Activated CD4-positive, alpha-beta memory T cell treated with anti-CD3 and anti-CD28 coated beads for 36 hours (primary cell): ENCODE data around the gene SUSD2. TPM values are rescaled to one million over a fixed set of nuclear protein-coding genes. Genes with fewer than 3 reads are reported as not detected.
"Not testable (repeated sequence)": the region's sequence is repeated elsewhere in the genome, so short reads cannot be mapped to it uniquely, and the experiment has no call there.

Experiments
- CTCF ChIA-PET: fragments of 350-600 bp; sonication (Branson Sonifier 250); formaldehyde crosslinking; loops from one replicate; lab custom pipeline; 2021; ENCODE audit warnings: antibody characterized with exemption, inconsistent platforms; lab: Charles Lee
- POLR2A ChIA-PET: fragments of 350-600 bp; sonication (Branson Sonifier 250); formaldehyde crosslinking; loops from one replicate; lab custom pipeline; 2021; ENCODE audit warnings: antibody characterized with exemption; lab: Charles Lee
- DNase-seq: peaks from one replicate; pipeline ENCODE4 v3.0.0-alpha.2; 2020
- H3K27ac Mint-ChIP-seq: one replicate; pipeline ENCODE4 v1.8.0; 2021; ENCODE audit warnings: mixed read lengths
- H3K27me3 Mint-ChIP-seq: one replicate; pipeline ENCODE4 v1.8.0; 2021; ENCODE audit warnings: mixed read lengths
- H3K36me3 Mint-ChIP-seq: one replicate; pipeline ENCODE4 v1.8.0; 2021; ENCODE audit warnings: mixed read lengths
- H3K4me1 Mint-ChIP-seq: one replicate; pipeline ENCODE4 v1.8.0; 2021; ENCODE audit warnings: low read depth, mixed read lengths
- H3K4me3 Mint-ChIP-seq: one replicate; pipeline ENCODE4 v1.8.0; 2021; ENCODE audit warnings: mild to moderate bottlenecking, mixed read lengths
- H3K9me3 Mint-ChIP-seq: one replicate; pipeline ENCODE4 v1.8.0; 2021; ENCODE audit warnings: mixed read lengths
- intact Hi-C: fragments of 100-400 bp; cut with micrococcal nuclease; formaldehyde crosslinking; loops from one replicate; pipeline ENCODE4 v1.15.1; 2023
- total RNA-seq, 2 experiments: library from RNA; stranded (reverse); gene quantifications; one replicate each; pipeline ENCODE4 v1.2.3, GENCODE V29; 2021

Gene SUSD2
- total RNA-seq, 2 experiments from 2014 or later, result 0.19 to 0.22 TPM

GRCh38 chr22:24178502-24179440 is 2.5 kb upstream of the SUSD2 start:
- no peak overlapping the region for H3K4me3 Mint-ChIP-seq
- peaks cover 3% of the 10 kb centered on the region for H3K36me3 Mint-ChIP-seq
- no peak for DNase-seq
- CTCF ChIA-PET, result interaction anchor here (0.8 to 8.3 kb wide), 4 partner anchors 12 to 74 kb away, joined by 3 to 102 read pairs (median 4); no protein-coding TSS in a partner anchor
- no peaks in the 10 kb centered on the region for H3K27me3 Mint-ChIP-seq
- H3K4me1 Mint-ChIP-seq, result no peaks in the 10 kb centered on the region
- POLR2A ChIA-PET, result no interaction called here
- no peaks in the 10 kb centered on the region for H3K9me3 Mint-ChIP-seq
- no peak overlapping the region for H3K27ac Mint-ChIP-seq
- intact Hi-C loops, result no loop called here

GRCh38 chr22:24179478-24180210 is 1.6 kb upstream of the SUSD2 start:
- H3K36me3 Mint-ChIP-seq, result peaks cover 3% of the 10 kb centered on the region
- ChIA-PET CTCF (interaction anchor here (0.8 to 8.3 kb wide), 4 partner anchors 13 to 75 kb away, joined by 3 to 102 read pairs (median 4); no protein-coding TSS in a partner anchor), POLR2A (no interaction called here)
- H3K27me3 Mint-ChIP-seq, result no peaks in the 10 kb centered on the region
- H3K4me3 Mint-ChIP-seq, result no peak overlapping the region
- no peak overlapping the region for H3K27ac Mint-ChIP-seq
- DNase-seq, result no peak
- intact Hi-C loops, result no loop called here
- H3K9me3 Mint-ChIP-seq, result no peaks in the 10 kb centered on the region
- no peaks in the 10 kb centered on the region for H3K4me1 Mint-ChIP-seq

- POLR2A ChIA-PET, result interaction anchor here (0.9 kb wide), 1 partner anchor 47 kb away, joined by 3 read pairs; no protein-coding TSS in a partner anchor
- H3K27ac Mint-ChIP-seq, result no peak overlapping the region
- H3K27me3 Mint-ChIP-seq, result no peaks in the 10 kb centered on the region
- CTCF ChIA-PET, result interaction anchor here (1.7 to 8.3 kb wide), 2 partner anchors 24 to 51 kb away, joined by 4 to 102 read pairs; no protein-coding TSS in a partner anchor
- H3K36me3 Mint-ChIP-seq, result peaks cover 2% of the 10 kb centered on the region
- no peaks in the 10 kb centered on the region for H3K4me1 Mint-ChIP-seq
- intact Hi-C loops, result no loop called here
- no peak for DNase-seq
- H3K4me3 Mint-ChIP-seq, result no peak overlapping the region
- H3K9me3 Mint-ChIP-seq, result no peaks in the 10 kb centered on the region
These were observed 785 bp upstream of the SUSD2 start for GRCh38 chr22:24180316-24181087.

- intact Hi-C loops, result no loop called here
- H3K27ac Mint-ChIP-seq, result no peak overlapping the region
These were observed 961 bp downstream of the SUSD2 start for GRCh38 chr22:24181996-24182899.

GRCh38 chr22:24182900-24183246 is 1.6 kb downstream of the SUSD2 start:
- H3K27ac Mint-ChIP-seq, H3K36me3 Mint-ChIP-seq, H3K4me3 Mint-ChIP-seq, CTCF ChIA-PET, H3K9me3 Mint-ChIP-seq, DNase-seq, H3K27me3 Mint-ChIP-seq, intact Hi-C loops, POLR2A ChIA-PET, H3K4me1 Mint-ChIP-seq: not testable (repeated sequence)

More at GRCh38 chr22:24181996-24182899, 961 bp downstream of the SUSD2 start:
- Mint-ChIP-seq H3K27me3 (no peaks in the 10 kb centered on the region), H3K4me1 (no peaks in the 10 kb centered on the region), H3K4me3 (no peak overlapping the region), H3K9me3 (no peaks in the 10 kb centered on the region), H3K36me3 (peaks cover 2% of the 10 kb centered on the region)
- CTCF ChIA-PET, result no interaction called here
- POLR2A ChIA-PET, result no interaction called here
- DNase-seq, result no peak

- H3K27ac Mint-ChIP-seq, result no peak overlapping the region
- H3K27me3 Mint-ChIP-seq, result no peaks in the 10 kb centered on the region
- no peaks in the 10 kb centered on the region for H3K36me3 Mint-ChIP-seq
- H3K9me3 Mint-ChIP-seq, result no peaks in the 10 kb centered on the region
- ChIA-PET CTCF (interaction anchor here (1.0 kb wide), 1 partner anchor 9 kb away, joined by 4 read pairs; no protein-coding TSS in a partner anchor), POLR2A (no interaction called here)
- H3K4me1 Mint-ChIP-seq, result no peaks in the 10 kb centered on the region
- H3K4me3 Mint-ChIP-seq, result no peak overlapping the region
- intact Hi-C loops, result no loop called here
- DNase-seq, result no peak
These were observed 2.2 kb downstream of the SUSD2 start for GRCh38 chr22:24183321-24184031.

GRCh38 chr22:24184057-24184798 is 2.9 kb downstream of the SUSD2 start:
- Mint-ChIP-seq H3K27ac (no peak overlapping the region), H3K4me1 (no peaks in the 10 kb centered on the region), H3K4me3 (no peak overlapping the region), H3K27me3 (no peaks in the 10 kb centered on the region), H3K9me3 (no peaks in the 10 kb centered on the region), H3K36me3 (no peaks in the 10 kb centered on the region)
- intact Hi-C loops, result no loop called here
- CTCF ChIA-PET, result interaction anchor here (1.0 kb wide), 1 partner anchor 9 kb away, joined by 4 read pairs; no protein-coding TSS in a partner anchor
- POLR2A ChIA-PET, result no interaction called here
- DNase-seq, result no peak

- no peaks in the 10 kb centered on the region for H3K9me3 Mint-ChIP-seq
- H3K4me1 Mint-ChIP-seq, result no peaks in the 10 kb centered on the region
- ChIA-PET CTCF (no interaction called here), POLR2A (no interaction called here)
- no peak for DNase-seq
- no peak overlapping the region for H3K27ac Mint-ChIP-seq
- H3K27me3 Mint-ChIP-seq, result no peaks in the 10 kb centered on the region
- intact Hi-C loops, result no loop called here
- no peak overlapping the region for H3K4me3 Mint-ChIP-seq
- H3K36me3 Mint-ChIP-seq, result no peaks in the 10 kb centered on the region
These were observed 3.8 kb downstream of the SUSD2 start for GRCh38 chr22:24185001-24185500.

- H3K27ac Mint-ChIP-seq, result no peak overlapping the region
- intact Hi-C loops, result no loop called here
These were observed 4.4 kb downstream of the SUSD2 start for GRCh38 chr22:24185501-24186351.

More at GRCh38 chr22:24185501-24186351, 4.4 kb downstream of the SUSD2 start:
- no peak overlapping the region for H3K4me3 Mint-ChIP-seq
- H3K4me1 Mint-ChIP-seq, result no peaks in the 10 kb centered on the region
- H3K9me3 Mint-ChIP-seq, result no peaks in the 10 kb centered on the region
- CTCF ChIA-PET, result no interaction called here
- H3K36me3 Mint-ChIP-seq, result no peaks in the 10 kb centered on the region
- DNase-seq, result no peak
- H3K27me3 Mint-ChIP-seq, result no peaks in the 10 kb centered on the region
- POLR2A ChIA-PET, result no interaction called here
